Type B pancreatic cell (in vitro differentiated cells): Measurements from ENCODE around the gene DDR1. TPM values are rescaled to one million over a fixed set of nuclear protein-coding genes. Genes with fewer than 3 reads are reported as not detected.

Experiments used
- DNase-seq: peaks from one replicate; pipeline ENCODE4 v3.0.0; 2021; ENCODE audit warnings: mixed read lengths; ENCODE audit not compliant: unreplicated experiment; ENCODE audit errors: extremely low spot score
- H3K27ac Mint-ChIP-seq: 2 replicates; pipeline ENCODE4 v1.8.0; 2021; ENCODE audit warnings: mild to moderate bottlenecking, mixed read lengths
- H3K27me3 Mint-ChIP-seq: 2 replicates; pipeline ENCODE4 v1.8.0; 2021; ENCODE audit warnings: mixed read lengths
- H3K36me3 Mint-ChIP-seq: 2 replicates; pipeline ENCODE4 v1.8.0; 2021; ENCODE audit warnings: mixed read lengths
- H3K4me1 Mint-ChIP-seq: one replicate; pipeline ENCODE4 v1.8.0; 2021; ENCODE audit warnings: mixed read lengths; ENCODE audit not compliant: unreplicated experiment
- H3K4me3 Mint-ChIP-seq: 2 replicates; pipeline ENCODE4 v1.8.0; 2021; ENCODE audit warnings: mild to moderate bottlenecking, mixed read lengths
- H3K9me3 Mint-ChIP-seq: 2 replicates; pipeline ENCODE4 v1.8.0; 2021; ENCODE audit warnings: mixed read lengths
- CTCF ChIP-seq: fragments of 200-600 bp; sonication (generic); conservative IDR thresholded peaks from 2 replicates; pipeline ENCODE4 v1.5.0; 2021; ENCODE audit warnings: antibody characterized with exemption, mild to moderate bottlenecking
- total RNA-seq: library from RNA; stranded (reverse); gene quantifications from 2 replicates; pipeline ENCODE4 v1.2.1, GENCODE V29; 2021; ENCODE audit warnings: low replicate concordance

DDR1 gene
- total RNA-seq, 1 donor from 2014 or later, result 197 TPM

GRCh38 chr6:30937265-30937664 lies 52.9 kb downstream of the DDR1 start:
- no peak for DNase-seq
- peaks cover 6% of the 10 kb centered on the region for H3K27me3 Mint-ChIP-seq

GRCh38 chr6:30938730-30939129 lies 54.4 kb downstream of the DDR1 start:
- no peak overlapping the region for H3K27ac Mint-ChIP-seq
- no peak for TF ChIP-seq CTCF
- peaks cover 13% of the 10 kb centered on the region for H3K27me3 Mint-ChIP-seq
- H3K4me1 Mint-ChIP-seq, result peaks cover 19% of the 10 kb centered on the region
- no peak for DNase-seq
- H3K36me3 Mint-ChIP-seq, result no peaks in the 10 kb centered on the region
- no peak overlapping the region for H3K4me3 Mint-ChIP-seq
- H3K9me3 Mint-ChIP-seq, result peaks cover 5% of the 10 kb centered on the region

More at GRCh38 chr6:30937265-30937664, 52.9 kb downstream of the DDR1 start:
- peaks cover 17% of the 10 kb centered on the region for H3K4me1 Mint-ChIP-seq
- H3K9me3 Mint-ChIP-seq, result no peaks in the 10 kb centered on the region
- no peak for TF ChIP-seq CTCF
- H3K27ac Mint-ChIP-seq, result no peak overlapping the region
- no peak overlapping the region for H3K4me3 Mint-ChIP-seq
- H3K36me3 Mint-ChIP-seq, result no peaks in the 10 kb centered on the region

- TF ChIP-seq CTCF, result no peak
- DNase-seq, result no peak
- Mint-ChIP-seq H3K27ac (no peak overlapping the region), H3K4me1 (peaks cover 19% of the 10 kb centered on the region), H3K4me3 (no peak overlapping the region), H3K27me3 (peaks cover 15% of the 10 kb centered on the region), H3K36me3 (no peaks in the 10 kb centered on the region), H3K9me3 (peaks cover 5% of the 10 kb centered on the region)
These were observed 55.2 kb downstream of the DDR1 start for GRCh38 chr6:30939473-30939872.

- no peaks in the 10 kb centered on the region for H3K36me3 Mint-ChIP-seq
- no peak for TF ChIP-seq CTCF
- no peak within 1 kb of the TSS for H3K4me3 Mint-ChIP-seq
- H3K9me3 Mint-ChIP-seq, result peaks cover 5% of the 10 kb centered on the region
- H3K4me1 Mint-ChIP-seq, result peaks cover 19% of the 10 kb centered on the region
- peak within 1 kb of the TSS; percentile 29 for H3K27ac Mint-ChIP-seq
- DNase-seq, result no peak
- peaks cover 15% of the 10 kb centered on the region for H3K27me3 Mint-ChIP-seq
These were observed 56.2 kb downstream of the DDR1 start, which contains the start of gene MUCL3 for GRCh38 chr6:30940361-30940986. MUCL3 (plus strand) TSS chr6:30940973; CDS start chr6:30941000, 27 bp downstream.

GRCh38 chr6:30942338-30943060 lies 58.2 kb downstream of the DDR1 start:
- Mint-ChIP-seq H3K27me3 (peaks cover 17% of the 10 kb centered on the region), H3K4me1 (peaks cover 12% of the 10 kb centered on the region), H3K9me3 (peaks cover 5% of the 10 kb centered on the region), H3K4me3 (peak overlapping the region; percentile 70), H3K36me3 (no peaks in the 10 kb centered on the region), H3K27ac (peak overlapping the region; percentile 64)
- peak; percentile 68 for TF ChIP-seq CTCF
- DNase-seq, result peak; percentile 83
